PC-9 (cell line): ENCODE results near the gene CACNB3. TPM values are rescaled to one million over a fixed set of nuclear protein-coding genes. Genes with fewer than 3 reads are reported as not detected.
A peak's percentile ranks its signal among the peaks of the same experiment; 100 is the strongest.

Experiments
- BruUV-seq: library from RNA; stranded (reverse); fragments of 400-500 nt; replicated peaks from 2 replicates; lab custom pipeline; 2021; lab: Mats Ljungman, UMichigan
- CTCF ChIA-PET: fragments of 300-600 bp; sonication (Branson Sonifier 250); formaldehyde crosslinking; loops from one replicate; lab custom pipeline; 2022; ENCODE audit warnings: antibody characterized with exemption; lab: Charles Lee
- POLR2A ChIA-PET: fragments of 300-600 bp; sonication (Branson Sonifier 250); formaldehyde crosslinking; loops from one replicate; lab custom pipeline; 2022; ENCODE audit warnings: antibody characterized with exemption; ENCODE audit not compliant: unreplicated experiment; lab: Charles Lee
- DNase-seq, 2 experiments: peaks; one replicate each; pipeline versions ENCODE4 v3.0.0 to v3.0.0-alpha.2; 2015 to 2022; ENCODE audit warnings: mixed read lengths in 1 of 2
- H2AFZ ChIP-seq: fragments of 200-600 bp; sonication (generic); 2 replicates; pipeline ENCODE4 v1.8.1; 2017; ENCODE audit warnings: antibody characterized with exemption
- H3F3A ChIP-seq: fragments of 200-600 bp; sonication (generic); 2 replicates; pipeline ENCODE4 v1.8.1; 2017; ENCODE audit warnings: antibody characterized with exemption, mild to moderate bottlenecking, low read depth; ENCODE audit not compliant: insufficient read depth
- H3K27ac ChIP-seq: fragments of 200-600 bp; sonication (generic); 2 replicates; pipeline ENCODE4 v1.6.1; 2016; ENCODE audit warnings: mixed run types
- H3K27me3 ChIP-seq: fragments of 200-600 bp; sonication (generic); 2 replicates; pipeline ENCODE4 v1.6.1; 2016; ENCODE audit warnings: low read depth, mixed run types; ENCODE audit not compliant: insufficient read depth
- H3K36me3 ChIP-seq: fragments of 200-600 bp; sonication (generic); 2 replicates; pipeline ENCODE4 v1.6.1; 2016; ENCODE audit warnings: low read depth, mixed run types
- H3K4me1 ChIP-seq: fragments of 200-600 bp; sonication (generic); replicated peaks from 2 replicates; pipeline ENCODE4 v1.6.1; 2016; ENCODE audit warnings: mixed run types; ENCODE audit not compliant: insufficient read depth
- H3K4me2 ChIP-seq: fragments of 200-600 bp; sonication (generic); 2 replicates; pipeline ENCODE4 v1.6.1; 2017; ENCODE audit warnings: mixed run types
- H3K4me3 ChIP-seq: fragments of 200-600 bp; sonication (generic); 2 replicates; pipeline ENCODE4 v1.6.1; 2016; ENCODE audit warnings: mixed run types
- H3K79me2 ChIP-seq: fragments of 200-600 bp; sonication (generic); 2 replicates; pipeline ENCODE4 v1.6.1; 2017; ENCODE audit warnings: low read depth, mixed run types
- H3K9me2 ChIP-seq: fragments of 200-600 bp; sonication (generic); 2 replicates; pipeline ENCODE4 v1.8.1; 2017; ENCODE audit warnings: mild to moderate bottlenecking; ENCODE audit not compliant: insufficient read depth
- H3K9me3 ChIP-seq: fragments of 200-600 bp; sonication (generic); 2 replicates; pipeline ENCODE4 v1.8.1; 2016; ENCODE audit warnings: low read depth; ENCODE audit not compliant: insufficient read depth
- H4K20me1 ChIP-seq: fragments of 200-600 bp; sonication (generic); 2 replicates; pipeline ENCODE4 v1.8.1; 2017; ENCODE audit not compliant: insufficient read depth
- EZH2 ChIP-seq: fragments of 200-600 bp; sonication (generic); IDR thresholded peaks from 2 replicates; pipeline ENCODE4 v1.8.0; 2017; ENCODE audit warnings: antibody characterized with exemption, low read depth
- intact Hi-C: fragments of 100-400 bp; cut with micrococcal nuclease; formaldehyde crosslinking; loops from one replicate; pipeline ENCODE4 v1.10.0; 2022; ENCODE audit not compliant: unreplicated experiment
- total RNA-seq: library from RNA; stranded (reverse); gene quantifications from 2 replicates; pipeline ENCODE4 v1.2.3, GENCODE V29; 2021
- TF ChIP-seq, protein P1 (sequence below): fragments of 200-600 bp; sonication (generic); conservative IDR thresholded peaks from 2 replicates; pipeline ENCODE4 v1.6.1; 2017; ENCODE audit warnings: mixed run types, antibody characterized with exemption, mild to moderate bottlenecking, moderate library complexity

CACNB3 gene
- total RNA-seq, 1 experiment from 2014 or later: 35.4 TPM

DNA sequence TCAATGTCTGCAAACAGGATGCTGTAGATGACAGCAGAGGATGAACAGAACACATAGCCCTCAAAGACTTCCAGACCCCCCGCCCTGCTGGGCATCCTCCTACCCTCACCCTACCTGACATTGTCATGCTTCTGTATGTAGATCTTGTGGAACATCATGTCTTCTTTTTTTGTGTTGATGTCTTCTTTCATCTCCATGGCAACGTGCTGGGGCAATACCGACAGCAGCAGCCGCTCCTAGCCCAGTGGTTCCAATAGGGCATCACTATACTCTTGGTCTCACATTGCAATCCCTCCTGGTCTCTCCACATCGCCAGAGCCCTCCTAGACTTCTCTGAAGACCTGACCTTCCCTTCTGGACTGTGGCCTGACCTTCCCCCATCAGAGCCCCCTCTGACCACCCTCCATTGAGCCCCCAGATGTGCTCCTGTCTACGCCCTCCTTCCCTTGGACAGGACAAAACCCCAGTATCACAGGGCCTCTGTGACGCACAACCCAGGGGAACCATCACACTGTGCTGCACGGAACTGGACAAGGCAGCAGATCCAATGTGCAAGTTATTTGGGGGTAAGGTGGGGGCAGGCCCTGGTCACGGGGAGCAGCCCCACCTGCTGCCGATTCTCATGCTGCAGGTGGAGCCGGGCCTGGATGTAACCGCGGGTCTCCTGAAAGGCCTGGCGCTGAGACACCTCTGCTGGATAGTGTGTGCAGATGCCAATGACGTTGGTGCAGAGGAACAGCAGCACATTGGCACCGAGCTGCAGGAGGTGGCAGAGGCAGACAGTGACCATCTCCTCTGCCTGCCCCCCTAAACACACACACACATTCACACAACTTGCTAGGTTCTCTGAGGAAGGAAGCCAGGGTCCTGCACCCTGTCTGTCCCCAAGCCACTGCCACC, 40.5 kb upstream of the CACNB3 start:
- no peak for DNase-seq
- Histone ChIP-seq H3K79me2 (peaks cover 10% of the 10 kb centered on the region), H3K9me3 (no peaks in the 10 kb centered on the region), H4K20me1 (no peaks in the 10 kb centered on the region; the same call in 1 of the 2 replicates), H3K4me2 (no peak overlapping the region), H3K27me3 (no peaks in the 10 kb centered on the region), H3K9me2 (no peaks in the 10 kb centered on the region), H3K4me3 (no peak overlapping the region), H2AFZ (no peak overlapping the region), H3K4me1 (peaks cover 31% of the 10 kb centered on the region), H3K27ac (no peak overlapping the region), H3K36me3 (0 out of 2 replicates have a peak, but pooled peaks cover 2% of the 10 kb centered on the region), H3F3A (peaks cover 15% of the 10 kb centered on the region; the same call in 1 of the 2 replicates)
- intact Hi-C loops: no loop called here
- BruUV-seq: no TSS peak
- TF ChIP-seq, protein P1, sequence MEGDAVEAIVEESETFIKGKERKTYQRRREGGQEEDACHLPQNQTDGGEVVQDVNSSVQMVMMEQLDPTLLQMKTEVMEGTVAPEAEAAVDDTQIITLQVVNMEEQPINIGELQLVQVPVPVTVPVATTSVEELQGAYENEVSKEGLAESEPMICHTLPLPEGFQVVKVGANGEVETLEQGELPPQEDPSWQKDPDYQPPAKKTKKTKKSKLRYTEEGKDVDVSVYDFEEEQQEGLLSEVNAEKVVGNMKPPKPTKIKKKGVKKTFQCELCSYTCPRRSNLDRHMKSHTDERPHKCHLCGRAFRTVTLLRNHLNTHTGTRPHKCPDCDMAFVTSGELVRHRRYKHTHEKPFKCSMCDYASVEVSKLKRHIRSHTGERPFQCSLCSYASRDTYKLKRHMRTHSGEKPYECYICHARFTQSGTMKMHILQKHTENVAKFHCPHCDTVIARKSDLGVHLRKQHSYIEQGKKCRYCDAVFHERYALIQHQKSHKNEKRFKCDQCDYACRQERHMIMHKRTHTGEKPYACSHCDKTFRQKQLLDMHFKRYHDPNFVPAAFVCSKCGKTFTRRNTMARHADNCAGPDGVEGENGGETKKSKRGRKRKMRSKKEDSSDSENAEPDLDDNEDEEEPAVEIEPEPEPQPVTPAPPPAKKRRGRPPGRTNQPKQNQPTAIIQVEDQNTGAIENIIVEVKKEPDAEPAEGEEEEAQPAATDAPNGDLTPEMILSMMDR: no peak
- TF ChIP-seq EZH2: no peak
- POLR2A ChIA-PET: no interaction called here
- CTCF ChIA-PET: no interaction called here

DNA sequence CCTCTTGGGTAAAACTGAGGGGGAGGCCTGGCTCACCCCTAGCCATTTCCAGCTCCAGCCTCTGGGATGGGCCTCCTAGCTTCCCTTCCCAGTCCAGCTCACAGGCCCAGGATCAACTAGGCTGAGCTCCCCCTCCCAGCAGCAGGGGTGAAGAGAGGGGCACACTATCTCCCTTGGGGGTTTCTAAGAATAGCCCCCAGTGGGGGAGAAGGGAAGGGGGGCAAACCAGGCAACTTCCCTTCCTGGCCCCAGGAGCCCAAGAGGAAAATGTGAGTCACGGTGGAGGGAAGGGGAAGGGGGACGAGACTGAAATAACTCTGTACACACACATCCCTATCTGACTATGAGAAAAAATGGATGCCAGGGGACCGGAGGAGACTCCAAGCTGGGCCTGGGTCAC, 38.4 kb upstream of the CACNB3 start:
- Histone ChIP-seq H3K27me3 (no peaks in the 10 kb centered on the region), H3K4me2 (no peak overlapping the region), H3K36me3 (no peaks in the 10 kb centered on the region), H3F3A (peaks cover 15% of the 10 kb centered on the region; the same call in 1 of the 2 replicates), H3K79me2 (peaks cover 17% of the 10 kb centered on the region), H4K20me1 (no peaks in the 10 kb centered on the region; the same call in 1 of the 2 replicates), H3K9me3 (no peaks in the 10 kb centered on the region), H2AFZ (no peak overlapping the region), H3K4me1 (peaks cover 33% of the 10 kb centered on the region), H3K27ac (no peak overlapping the region), H3K9me2 (no peaks in the 10 kb centered on the region), H3K4me3 (no peak overlapping the region)
- POLR2A ChIA-PET: interaction anchor here (0.6 to 1.5 kb wide), 2 partner anchors 10 to 73 kb away, joined by 5 to 27 read pairs; partner anchors contain the start of gene ADCY6
- no peak for DNase-seq
- BruUV-seq: no TSS peak
- intact Hi-C loops: no loop called here
- TF ChIP-seq EZH2: no peak
- TF ChIP-seq, protein P1: no peak
- CTCF ChIA-PET: interaction anchor here (0.6 kb wide), 1 partner anchor 91 kb away, joined by 3 read pairs; no protein-coding TSS in a partner anchor

DNA sequence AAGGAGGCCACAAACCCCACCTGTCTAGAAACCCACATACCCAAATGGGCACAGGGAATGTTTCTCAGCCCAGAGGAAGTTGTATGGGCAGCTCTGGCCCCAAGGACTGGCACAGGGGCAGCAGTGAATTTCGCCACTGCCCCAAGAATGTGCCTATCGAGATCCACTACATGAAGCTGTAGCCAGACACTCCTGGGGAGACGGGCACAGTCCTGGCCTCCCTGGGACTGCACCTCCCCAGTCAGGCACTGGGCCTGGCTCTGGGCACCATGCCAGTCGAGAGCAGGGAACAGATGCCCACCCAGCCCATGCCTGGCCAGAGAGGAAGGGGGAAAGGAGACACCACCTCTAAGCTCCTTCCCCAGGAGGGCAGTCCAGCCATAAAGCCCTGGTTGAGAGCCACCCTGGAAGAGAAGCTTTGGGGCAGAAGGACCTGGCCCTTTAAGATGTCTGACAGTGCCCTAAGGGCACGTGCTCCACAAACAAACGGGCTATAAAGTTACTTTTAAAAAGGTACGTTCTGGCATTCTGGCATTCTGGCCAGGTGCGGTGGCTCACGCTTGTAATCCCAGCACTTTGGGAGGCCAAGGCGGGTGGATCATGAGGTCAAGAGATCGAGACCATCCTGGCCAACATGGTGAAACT, 37.8 kb upstream of the CACNB3 start:
- ChIA-PET CTCF (interaction anchor here (0.6 to 0.7 kb wide), 3 partner anchors 12 to 90 kb away, joined by 3 to 7 read pairs (median 5); no protein-coding TSS in a partner anchor), POLR2A (interaction anchor here (0.6 to 1.5 kb wide), 2 partner anchors 9 to 34 kb away, joined by 5 to 27 read pairs; partner anchors contain the start of gene ADCY6)
- H3K27me3 ChIP-seq: no peaks in the 10 kb centered on the region
- peaks cover 22% of the 10 kb centered on the region for H3K79me2 ChIP-seq
- H3K9me3 ChIP-seq: no peaks in the 10 kb centered on the region
- intact Hi-C loops: no loop called here
- H3K36me3 ChIP-seq: no peaks in the 10 kb centered on the region
- H4K20me1 ChIP-seq: no peaks in the 10 kb centered on the region; the same call in 1 of the 2 replicates
- H3K4me3 ChIP-seq: no peak overlapping the region
- H3K27ac ChIP-seq: no peak overlapping the region
- H3K4me2 ChIP-seq: peak overlapping the region; percentile 65
- no peak for DNase-seq
- H3K9me2 ChIP-seq: no peaks in the 10 kb centered on the region
- peaks cover 33% of the 10 kb centered on the region for H3K4me1 ChIP-seq
- H2AFZ ChIP-seq: no peak overlapping the region
- TF ChIP-seq, protein P1: no peak
- TF ChIP-seq EZH2: no peak
- H3F3A ChIP-seq: peaks cover 15% of the 10 kb centered on the region; the same call in 1 of the 2 replicates
- no TSS peak for BruUV-seq
